ENCODE measurements around the gene BDP1. TPM values are rescaled to one million over a fixed set of nuclear protein-coding genes. Genes with fewer than 3 reads are reported as not detected.
A peak's percentile ranks its signal among the peaks of the same experiment; 100 is the strongest.
"Not testable (repeated sequence)": the region's sequence is repeated elsewhere in the genome, so short reads cannot be mapped to it uniquely, and the experiment has no call there.

The BDP1 gene
- polyA plus RNA-seq, 6 donors from 2014 or later, result 3.1 to 30.7 (median 10.7) TPM

GRCh38 chr5:71492817-71493615, 37.6 kb downstream of the BDP1 start:
- ATAC-seq (ENCODE audit: low read depth in 2 of 2) (no peak), DNase-seq (no peak)
- H3K27ac Mint-ChIP-seq, result no peak overlapping the region
- H3K36me3 Mint-ChIP-seq, result peaks cover 40 to 42% of the 10 kb centered on the region in 2 donors
- H3K4me3 Mint-ChIP-seq, result no peak overlapping the region
- no peaks in the 10 kb centered on the region for H3K9me3 Mint-ChIP-seq
- H3K4me1 Mint-ChIP-seq, result peaks cover 0 to 7% (median 0%) of the 10 kb centered on the region in 3 donors
- no peaks in the 10 kb centered on the region for H3K27me3 Mint-ChIP-seq

- H3K9me3 Mint-ChIP-seq; ATAC-seq (ENCODE audit: low read depth in 2 of 2); DNase-seq; H3K4me3 Mint-ChIP-seq; H3K4me1 Mint-ChIP-seq; H3K27me3 Mint-ChIP-seq: not testable (repeated sequence)
- peak overlapping the region in 2 of 6 donors; percentile 5 to 72 for H3K27ac Mint-ChIP-seq
- H3K36me3 Mint-ChIP-seq, result peaks cover 39% of the 10 kb centered on the region in 2 donors
These were observed 38.8 kb downstream of the BDP1 start for GRCh38 chr5:71494202-71494601.

- not testable (repeated sequence) for H3K27me3 Mint-ChIP-seq
These were observed 43.3 kb downstream of the BDP1 start for GRCh38 chr5:71498756-71499155.

DNA sequence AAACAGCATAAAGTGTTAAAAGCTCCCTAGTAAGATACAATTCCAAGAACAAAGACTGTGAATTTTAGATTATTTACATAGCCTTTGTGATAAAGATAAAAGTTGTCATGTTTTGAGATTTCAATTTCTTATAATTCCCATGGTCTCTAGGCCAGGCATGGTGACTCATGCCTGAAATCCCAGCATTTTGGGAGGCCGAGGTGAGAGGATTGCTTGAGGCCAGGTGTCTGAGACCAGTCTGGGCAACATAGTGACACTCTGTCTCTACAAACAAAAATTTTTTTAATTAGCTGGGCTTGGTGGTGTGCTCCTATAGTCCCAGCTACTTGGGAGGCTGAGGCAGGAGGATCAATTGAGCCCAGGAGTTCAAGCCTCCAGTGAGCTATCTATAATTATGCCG, 48.1 kb downstream of the BDP1 start:
- no peak for ATAC-seq (ENCODE audit: low read depth in 2 of 2)

More at GRCh38 chr5:71498756-71499155, 43.3 kb downstream of the BDP1 start:
- not testable (repeated sequence) for H3K9me3 Mint-ChIP-seq; H3K4me3 Mint-ChIP-seq; H3K4me1 Mint-ChIP-seq; ATAC-seq (ENCODE audit: low read depth in 2 of 2); DNase-seq
- peak overlapping the region in 1 of 6 donors; percentile 9 for H3K27ac Mint-ChIP-seq
- peaks cover 17 to 23% of the 10 kb centered on the region in 2 donors for H3K36me3 Mint-ChIP-seq

GRCh38 chr5:71522151-71522550, 66.7 kb downstream of the BDP1 start:
- H3K36me3 Mint-ChIP-seq, result peaks cover 24 to 33% of the 10 kb centered on the region in 2 donors
- no peak overlapping the region for H3K4me3 Mint-ChIP-seq
- no peaks in the 10 kb centered on the region for H3K27me3 Mint-ChIP-seq
- ATAC-seq (ENCODE audit: low read depth in 2 of 2), result no peak
- no peak for DNase-seq
- peaks cover 0 to 4% (median 0%) of the 10 kb centered on the region in 3 donors for H3K4me1 Mint-ChIP-seq
- peak overlapping the region in 1 of 6 donors; percentile 57 for H3K27ac Mint-ChIP-seq
- H3K9me3 Mint-ChIP-seq, result no peaks in the 10 kb centered on the region

More for the DNA sequence above, 48.1 kb downstream of the BDP1 start:
- Mint-ChIP-seq H3K4me1 (no peaks in the 10 kb centered on the region), H3K4me3 (no peak overlapping the region), H3K36me3 (peaks cover 0 to 34% of the 10 kb centered on the region in 2 donors), H3K27me3 (no peaks in the 10 kb centered on the region), H3K27ac (no peak overlapping the region), H3K9me3 (no peaks in the 10 kb centered on the region)
- DNase-seq, result no peak

DNA sequence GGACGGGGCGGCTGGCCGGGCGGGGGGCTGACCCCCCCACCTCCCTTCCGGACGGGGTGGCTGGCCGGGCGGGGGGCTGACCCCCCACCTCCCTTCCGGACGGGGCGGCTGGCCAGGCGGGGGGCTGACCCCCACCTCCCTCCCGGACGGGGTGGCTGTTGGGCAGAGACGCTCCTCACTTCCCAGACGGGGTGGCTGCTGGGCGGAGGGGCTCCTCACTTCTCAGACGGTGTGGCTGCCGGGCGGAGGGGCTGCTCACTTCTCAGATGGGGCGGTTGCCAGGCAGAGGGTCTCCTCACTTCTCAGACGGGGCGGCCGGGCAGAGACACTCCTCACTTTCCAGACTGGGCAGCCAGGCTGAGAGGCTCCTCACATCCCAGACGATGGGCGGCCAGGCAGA, 70.2 kb downstream of the BDP1 start:
- H3K9me3 Mint-ChIP-seq; H3K4me1 Mint-ChIP-seq; H3K27me3 Mint-ChIP-seq; ATAC-seq (ENCODE audit: low read depth in 2 of 2); DNase-seq; H3K27ac Mint-ChIP-seq; H3K4me3 Mint-ChIP-seq: not testable (repeated sequence)
- peaks cover 10 to 20% of the 10 kb centered on the region in 2 donors for H3K36me3 Mint-ChIP-seq

GRCh38 chr5:71528206-71528605, 72.8 kb downstream of the BDP1 start:
- H3K36me3 Mint-ChIP-seq, result peaks cover 5 to 18% of the 10 kb centered on the region in 2 donors
- no peaks in the 10 kb centered on the region for H3K27me3 Mint-ChIP-seq
- peak overlapping the region in 2 of 6 donors; percentile 7 to 22 for H3K27ac Mint-ChIP-seq
- no peaks in the 10 kb centered on the region for H3K9me3 Mint-ChIP-seq
- H3K4me1 Mint-ChIP-seq, result peaks cover 0 to 4% (median 0%) of the 10 kb centered on the region in 3 donors
- no peak for ATAC-seq (ENCODE audit: low read depth in 2 of 2)
- DNase-seq, result no peak
- no peak overlapping the region for H3K4me3 Mint-ChIP-seq

GRCh38 chr5:71529682-71530081, 74.2 kb downstream of the BDP1 start:
- Mint-ChIP-seq H3K9me3 (no peaks in the 10 kb centered on the region), H3K4me3 (no peak overlapping the region), H3K36me3 (peaks cover 6 to 18% of the 10 kb centered on the region in 2 donors), H3K27me3 (no peaks in the 10 kb centered on the region), H3K27ac (peak overlapping the region in 1 of 6 donors; percentile 74), H3K4me1 (peaks cover 3 to 16% (median 9%) of the 10 kb centered on the region in 3 donors)
- no peak for ATAC-seq (ENCODE audit: low read depth in 2 of 2)
- no peak for DNase-seq

- ATAC-seq (ENCODE audit: low read depth in 2 of 2), result no peak
- Mint-ChIP-seq H3K36me3 (peaks cover 14 to 33% of the 10 kb centered on the region in 2 donors), H3K4me1 (peaks cover 3 to 16% (median 14%) of the 10 kb centered on the region in 3 donors), H3K9me3 (no peaks in the 10 kb centered on the region), H3K27ac (peak overlapping the region in 3 of 6 donors; percentile 34 to 76 (median 75)), H3K27me3 (no peaks in the 10 kb centered on the region), H3K4me3 (no peak overlapping the region)
- no peak for DNase-seq
These were observed 77.7 kb downstream of the BDP1 start for GRCh38 chr5:71533142-71533541.

DNA sequence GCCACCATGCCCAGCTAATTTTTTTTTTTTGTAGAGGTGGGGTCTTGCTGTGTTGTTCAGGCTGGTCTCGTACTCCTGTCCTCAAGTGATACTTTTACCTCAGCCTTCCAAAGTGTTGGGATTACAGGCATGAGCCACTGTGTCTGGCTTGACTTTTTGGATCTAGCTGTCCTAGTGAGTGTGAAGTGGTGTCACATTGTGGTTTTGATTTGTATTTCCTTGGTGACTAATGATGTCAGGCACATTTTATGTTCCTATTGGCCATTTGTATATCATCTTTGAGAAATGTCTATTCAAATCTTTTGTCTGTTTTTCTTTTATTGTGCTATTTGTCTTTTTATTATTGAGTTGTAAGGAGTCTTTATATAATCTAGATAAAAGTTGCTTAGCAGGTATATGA, 78.2 kb downstream of the BDP1 start:
- ATAC-seq (ENCODE audit: low read depth in 2 of 2) (peak; percentile 65 to 73), DNase-seq (peak; percentile 33)
- Mint-ChIP-seq H3K36me3 (peaks cover 19 to 38% of the 10 kb centered on the region in 2 donors), H3K4me3 (no peak overlapping the region), H3K9me3 (no peaks in the 10 kb centered on the region), H3K4me1 (peaks cover 4 to 16% (median 14%) of the 10 kb centered on the region in 3 donors), H3K27me3 (no peaks in the 10 kb centered on the region), H3K27ac (peak overlapping the region in 4 of 6 donors; percentile 30 to 76 (median 56))

DNA sequence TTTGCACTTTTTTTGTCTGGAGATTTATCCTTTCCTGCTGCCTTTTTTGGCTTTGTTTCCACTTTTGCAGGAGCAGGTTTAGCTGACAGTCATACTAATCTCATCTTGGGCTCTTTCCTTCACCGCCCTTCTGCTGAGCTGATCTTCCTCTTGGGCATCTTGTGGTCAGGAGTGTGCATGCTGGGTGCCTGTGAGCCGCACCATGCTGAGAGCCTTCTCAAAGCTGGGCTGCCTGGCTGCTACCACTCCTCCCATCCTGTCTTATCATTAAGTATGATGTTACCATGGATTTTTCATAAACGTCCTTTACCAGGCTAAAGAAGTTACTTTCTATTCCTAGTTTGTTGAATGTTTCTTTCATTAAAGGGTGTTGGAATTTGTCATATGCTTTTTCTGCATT, 82.2 kb downstream of the BDP1 start:
- H3K9me3 Mint-ChIP-seq, result no peaks in the 10 kb centered on the region
- H3K27me3 Mint-ChIP-seq, result no peaks in the 10 kb centered on the region
- H3K27ac Mint-ChIP-seq, result peak overlapping the region in 1 of 6 donors; percentile 6
- ATAC-seq (ENCODE audit: low read depth in 2 of 2) (no peak), DNase-seq (no peak)
- peaks cover 35 to 50% of the 10 kb centered on the region in 2 donors for H3K36me3 Mint-ChIP-seq
- H3K4me1 Mint-ChIP-seq, result peaks cover 6 to 14% (median 12%) of the 10 kb centered on the region in 3 donors
- no peak overlapping the region for H3K4me3 Mint-ChIP-seq

DNA sequence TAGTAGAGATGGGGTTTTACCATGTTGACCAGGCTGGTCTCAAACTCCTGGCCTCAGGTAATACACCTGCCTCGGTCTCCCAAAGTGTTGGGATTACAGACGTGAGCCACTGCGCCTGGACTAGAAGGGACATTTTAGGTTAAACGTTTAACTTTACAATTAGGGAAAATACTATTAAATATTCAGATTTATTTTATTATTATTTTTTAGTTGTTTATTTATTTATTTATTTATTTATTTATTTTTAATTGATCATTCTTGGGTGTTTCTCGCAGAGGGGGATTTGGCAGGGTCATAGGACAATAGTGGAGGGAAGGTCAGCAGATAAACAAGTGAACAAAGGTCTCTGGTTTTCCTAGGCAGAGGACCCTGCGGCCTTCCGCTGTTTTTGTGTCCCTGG, 95.4 kb downstream of the BDP1 start:
- H3K4me1 Mint-ChIP-seq; DNase-seq; ATAC-seq (ENCODE audit: low read depth in 2 of 2); H3K27me3 Mint-ChIP-seq; H3K4me3 Mint-ChIP-seq; H3K9me3 Mint-ChIP-seq: not testable (repeated sequence)
- Mint-ChIP-seq H3K36me3 (peaks cover 10 to 33% of the 10 kb centered on the region in 2 donors), H3K27ac (peak overlapping the region in 1 of 6 donors; percentile 21)

DNA sequence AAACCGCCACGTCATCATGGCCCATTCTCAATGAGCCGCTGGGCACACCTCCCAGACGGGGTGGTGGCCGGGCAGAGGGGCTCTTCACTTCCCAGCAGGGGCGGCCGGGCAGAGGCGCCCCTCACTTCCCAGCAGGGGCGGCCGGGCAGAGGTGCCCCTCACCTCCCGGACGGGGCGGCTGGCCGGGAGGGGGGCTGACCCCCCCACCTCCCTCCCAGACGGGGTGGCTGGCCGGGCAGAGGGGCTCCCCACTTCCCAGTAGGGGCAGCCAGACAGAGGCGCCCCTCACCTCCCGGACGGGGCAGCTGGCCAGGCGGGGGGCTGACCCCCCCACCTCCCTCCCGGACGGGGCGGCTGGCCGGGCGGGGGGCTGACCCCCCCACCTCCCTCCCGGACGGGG, 96.1 kb downstream of the BDP1 start:
- Mint-ChIP-seq H3K36me3 (peaks cover 6 to 30% of the 10 kb centered on the region in 2 donors), H3K27ac (peak overlapping the region in 1 of 6 donors; percentile 60)
- H3K9me3 Mint-ChIP-seq; ATAC-seq (ENCODE audit: low read depth in 2 of 2); DNase-seq; H3K4me3 Mint-ChIP-seq; H3K27me3 Mint-ChIP-seq; H3K4me1 Mint-ChIP-seq: not testable (repeated sequence)

Data from naive B cell (primary cell).